Superior temporal gyrus (tissue), 1 donor: ENCODE measurements around the gene PPM1H.
A peak's percentile ranks its signal among the peaks of the same experiment; 100 is the strongest.
"Not testable (repeated sequence)": the region's sequence is repeated elsewhere in the genome, so short reads cannot be mapped to it uniquely, and the experiment has no call there.

Experiments used
- DNase-seq: peaks from one replicate; pipeline ENCODE4 v3.0.0-alpha.2; 2016; ENCODE audit errors: extremely low spot score

Gene PPM1H

DNA sequence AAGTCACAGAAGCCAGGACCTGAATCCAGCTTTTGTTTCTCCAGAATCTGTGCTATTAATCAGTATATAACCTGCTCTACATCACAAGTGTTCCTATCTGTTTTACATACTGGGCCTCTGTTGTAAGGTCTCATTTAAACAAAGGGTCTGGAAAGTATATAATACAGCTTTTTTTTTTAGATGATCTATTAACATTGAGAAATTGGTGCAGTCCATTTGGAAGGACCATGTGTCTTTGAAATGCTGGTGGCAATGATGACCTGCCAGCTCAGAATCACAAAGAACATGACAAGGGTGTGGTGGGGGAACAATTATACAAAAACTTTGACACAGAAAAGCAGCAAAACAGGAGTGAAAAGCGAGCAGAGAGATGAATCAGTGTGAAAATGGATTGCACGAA, 164.6 kb downstream of the PPM1H start:
- no peak for DNase-seq

DNA sequence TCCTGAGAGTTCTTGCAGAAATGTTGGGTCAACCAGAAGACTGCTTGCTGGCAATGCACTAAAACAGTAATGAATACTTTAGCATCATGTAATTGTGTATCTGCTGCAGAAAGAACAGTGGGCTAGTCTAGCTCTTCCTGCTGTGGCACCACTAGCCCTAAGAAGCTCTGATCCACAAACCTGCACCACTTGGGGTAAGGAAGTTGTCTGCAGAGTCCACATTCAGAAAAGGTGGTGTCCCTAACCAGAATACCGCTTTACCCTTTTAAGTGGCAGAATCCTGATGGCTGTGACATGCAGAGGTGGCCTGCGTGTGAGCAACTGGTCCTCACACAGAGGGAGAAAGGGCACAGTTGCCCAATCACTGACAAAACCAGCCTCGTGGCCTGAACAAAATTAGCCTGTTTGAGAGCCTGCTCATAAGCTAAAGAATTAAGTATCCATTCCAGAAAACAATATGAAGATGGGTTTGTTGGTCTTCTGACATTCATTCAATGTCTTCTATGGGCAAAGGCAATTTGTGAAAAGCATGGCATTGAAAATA, 165.8 kb downstream of the PPM1H start:
- no peak for DNase-seq

DNA sequence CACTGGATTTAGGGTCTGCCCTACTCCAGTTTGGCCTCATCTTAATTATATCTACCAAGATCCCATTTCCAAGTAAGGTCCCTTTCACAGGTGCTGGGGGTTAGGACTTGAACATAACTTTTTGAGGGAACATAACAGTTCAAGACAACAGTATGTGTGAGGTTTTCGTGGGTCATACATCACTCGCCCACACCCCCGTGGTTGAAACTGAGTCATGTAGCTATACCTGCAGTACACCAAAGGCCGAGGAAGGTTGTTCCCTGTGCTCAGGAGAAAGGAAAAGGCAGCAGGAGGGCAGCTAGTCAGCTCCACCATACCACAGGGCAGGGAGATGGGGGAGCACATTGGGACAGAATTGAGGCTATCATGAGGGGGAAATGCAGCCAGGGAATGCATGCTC, 167.0 kb downstream of the PPM1H start:
- no peak for DNase-seq

DNA sequence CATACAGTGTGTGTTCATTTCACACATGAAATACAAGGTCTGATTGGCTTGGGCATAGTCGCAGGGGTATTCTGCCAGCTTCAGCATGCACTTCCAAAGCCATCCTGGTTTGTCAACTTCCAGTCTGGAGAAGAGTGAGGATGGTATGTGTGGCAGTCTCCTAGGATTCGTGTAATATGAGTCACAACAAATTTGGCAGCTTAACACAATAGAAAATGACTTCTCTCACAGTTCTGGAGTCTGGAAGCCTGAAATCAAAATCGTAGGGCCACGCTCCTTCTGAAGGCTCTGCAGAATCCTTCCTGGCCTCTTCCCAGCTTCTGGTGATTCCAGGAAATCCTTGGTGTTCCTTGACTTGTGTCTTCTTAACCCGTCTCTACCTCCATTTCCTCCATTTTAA, 167.5 kb downstream of the PPM1H start:
- peak; percentile 33 for DNase-seq

DNA sequence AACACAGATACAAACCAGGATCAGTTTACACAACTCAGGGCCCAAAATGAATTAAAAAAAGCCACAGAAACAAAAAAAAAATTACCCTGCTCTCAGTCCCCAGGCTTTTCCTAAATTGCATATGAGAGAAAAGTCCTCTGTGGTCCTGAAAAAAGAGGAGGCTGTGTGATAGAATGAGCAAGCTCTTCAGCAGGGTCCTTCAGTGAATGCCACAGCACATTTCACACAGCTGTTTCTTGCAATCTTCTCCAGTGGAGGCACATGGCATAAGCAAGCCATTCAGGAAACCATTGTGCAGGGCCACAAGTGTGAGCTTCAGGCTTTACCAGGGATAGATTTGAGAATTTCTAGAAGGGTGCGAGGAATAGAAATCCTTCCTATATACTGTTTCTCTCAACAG, 168.5 kb downstream of the PPM1H start:
- no peak for DNase-seq

DNA sequence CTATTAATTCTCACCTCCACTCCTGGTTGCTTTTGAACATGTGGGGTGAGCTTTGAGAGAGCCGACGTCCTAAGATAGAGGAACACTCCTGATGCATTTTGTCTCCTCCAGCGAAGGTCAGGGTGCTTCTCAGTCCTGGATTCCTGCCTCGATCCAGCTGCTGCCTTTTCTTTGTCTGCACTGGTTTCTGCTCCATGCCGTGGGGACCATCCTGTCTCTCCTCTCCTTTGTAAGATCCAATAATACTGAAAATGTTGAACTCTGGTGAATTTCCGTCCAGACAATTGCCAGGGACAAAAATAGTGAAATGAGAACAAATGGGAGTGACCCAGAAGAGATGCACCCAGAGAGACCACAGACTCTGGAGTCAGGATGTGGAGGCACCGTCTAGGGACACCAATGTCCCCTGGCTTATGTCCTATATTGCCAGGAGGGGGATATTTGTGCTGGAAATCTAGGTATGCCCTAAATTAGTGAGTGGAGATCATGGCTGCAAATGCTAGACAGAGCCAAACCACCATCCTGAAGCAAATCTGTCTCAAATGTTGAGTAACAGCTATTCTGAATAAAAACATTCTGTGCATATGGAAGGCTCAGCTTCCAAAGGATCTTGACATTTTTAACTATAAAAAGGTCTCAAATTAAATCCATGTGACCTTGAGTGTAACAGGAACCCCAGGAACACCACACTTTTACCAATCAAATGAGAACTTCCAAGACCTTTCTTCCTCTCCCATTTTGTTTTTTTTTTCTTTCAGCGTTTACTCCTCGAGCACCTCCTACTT, 170.9 kb downstream of the PPM1H start:
- DNase-seq = no peak

DNA sequence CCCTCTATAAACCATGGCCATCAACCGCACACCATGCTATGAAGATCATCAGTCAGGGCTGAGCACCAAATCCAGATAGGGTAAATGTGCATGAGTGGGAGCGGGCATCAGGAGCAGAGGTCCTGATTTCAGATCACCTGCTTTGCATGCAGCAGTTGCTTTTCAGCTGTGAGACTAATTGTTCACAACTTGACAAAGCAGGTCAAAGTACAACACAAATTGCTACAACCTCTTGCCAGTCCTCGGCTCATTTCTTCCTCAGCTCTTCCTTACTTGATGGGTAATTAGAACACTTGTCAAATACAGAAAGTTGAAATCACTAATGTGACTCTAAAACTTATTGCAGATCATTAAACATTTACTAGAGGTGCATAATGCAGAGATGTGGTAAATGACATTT, 171.6 kb downstream of the PPM1H start:
- no peak for DNase-seq

- no peak for DNase-seq
Observed at GRCh38 chr12:62762645-62763044, 172.3 kb downstream of the PPM1H start.

DNA sequence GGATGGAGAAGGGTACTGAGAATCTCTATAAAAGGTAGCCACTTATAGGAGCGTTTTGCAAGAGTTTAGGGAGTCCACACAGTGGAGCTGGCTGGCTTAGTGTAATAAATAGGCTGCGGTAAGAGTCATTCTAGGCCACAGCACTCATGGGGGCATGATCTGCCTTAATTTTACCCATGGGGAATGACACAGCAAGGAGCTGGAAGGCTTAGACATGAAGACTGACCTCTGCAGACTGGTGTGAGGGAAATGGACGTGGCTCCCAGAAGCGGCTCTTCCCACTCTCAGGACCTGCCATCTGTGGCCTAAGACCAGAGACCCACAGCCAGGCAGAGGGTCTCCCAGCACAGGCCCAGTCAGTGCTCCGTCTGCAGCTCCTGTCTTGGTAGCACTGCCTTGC, 173.3 kb downstream of the PPM1H start:
- no peak for DNase-seq

DNA sequence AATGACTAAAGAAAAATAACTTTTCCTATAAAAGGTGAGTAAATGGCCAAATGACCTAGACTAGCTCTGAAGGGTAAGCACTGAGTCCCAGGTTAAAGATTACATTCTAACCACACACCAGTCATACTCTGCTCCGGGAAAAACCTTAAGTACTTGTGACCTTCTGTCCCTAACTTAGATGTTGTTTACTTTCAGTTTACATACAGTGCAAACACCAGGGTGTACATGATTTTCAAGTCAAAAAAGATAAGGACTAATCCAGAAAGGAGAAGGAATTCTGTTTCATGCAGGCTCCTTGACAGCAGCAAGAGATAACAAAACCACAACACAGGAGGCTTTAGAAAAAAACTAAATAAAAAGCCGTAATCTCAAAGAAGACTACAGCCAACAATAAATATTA, 174.2 kb downstream of the PPM1H start:
- no peak for DNase-seq

GRCh38 chr12:62760341-62760740, 174.6 kb downstream of the PPM1H start:
- DNase-seq = not testable (repeated sequence)

DNA sequence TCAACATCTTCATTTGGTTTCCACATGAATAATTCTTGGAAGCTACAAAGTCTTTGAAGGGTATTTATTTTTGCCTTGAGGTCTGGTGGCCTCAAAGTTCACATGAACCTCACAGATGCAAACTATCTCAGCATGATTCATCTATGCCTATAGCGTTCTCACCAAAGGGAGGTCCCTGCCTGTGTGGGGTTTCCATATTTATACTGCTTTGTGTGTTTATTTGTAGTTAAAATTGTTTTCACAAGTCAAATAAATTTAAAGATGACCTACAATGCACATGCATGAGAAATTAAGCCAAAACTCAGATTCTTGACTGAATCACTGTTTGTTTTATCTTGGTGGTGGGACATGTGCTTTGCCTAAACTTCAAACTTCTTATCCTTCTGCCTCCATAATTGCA, 176.7 kb downstream of the PPM1H start:
- DNase-seq = no peak

GRCh38 chr12:62757048-62757447, 177.9 kb downstream of the PPM1H start:
- no peak for DNase-seq

DNA sequence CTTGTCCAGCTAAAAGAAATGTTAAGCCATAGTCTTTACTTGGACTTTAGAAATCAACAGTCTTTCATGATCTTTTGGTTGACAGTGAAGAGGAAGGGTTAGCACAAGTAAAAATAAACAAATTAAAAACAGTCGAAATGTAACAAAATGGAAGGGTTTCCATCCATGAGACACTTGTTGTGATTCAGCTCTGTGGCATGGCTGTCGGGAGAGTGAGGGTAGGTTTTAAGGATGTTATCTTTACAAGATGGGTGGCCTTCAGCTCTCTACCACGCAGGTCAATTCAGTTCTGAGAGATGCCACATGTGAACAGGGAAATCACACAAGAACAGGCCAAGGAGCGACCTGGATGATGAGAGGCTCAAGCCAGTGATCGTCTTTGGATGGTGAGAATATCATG, 180.2 kb downstream of the PPM1H start:
- no peak for DNase-seq

DNA sequence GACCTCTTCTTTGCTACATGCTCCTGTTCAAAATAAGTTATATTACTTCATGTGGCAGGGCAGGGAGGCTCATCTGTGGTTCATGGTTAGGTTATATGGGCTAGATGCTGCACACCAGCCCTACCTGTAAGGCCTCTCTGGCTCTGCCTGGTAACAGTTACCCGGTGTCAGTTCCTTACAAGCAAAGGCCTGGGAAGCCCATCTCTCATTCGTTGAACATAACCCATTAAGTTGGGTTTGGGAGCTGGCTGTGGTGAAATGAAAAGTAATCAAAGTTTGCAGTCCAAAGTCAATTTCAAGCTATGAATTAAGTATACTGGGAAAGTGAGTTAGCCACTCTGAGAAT, 183.2 kb downstream of the PPM1H start:
- no peak for DNase-seq

GRCh38 chr12:62750941-62751809, 183.8 kb downstream of the PPM1H start:
- no peak for DNase-seq

DNA sequence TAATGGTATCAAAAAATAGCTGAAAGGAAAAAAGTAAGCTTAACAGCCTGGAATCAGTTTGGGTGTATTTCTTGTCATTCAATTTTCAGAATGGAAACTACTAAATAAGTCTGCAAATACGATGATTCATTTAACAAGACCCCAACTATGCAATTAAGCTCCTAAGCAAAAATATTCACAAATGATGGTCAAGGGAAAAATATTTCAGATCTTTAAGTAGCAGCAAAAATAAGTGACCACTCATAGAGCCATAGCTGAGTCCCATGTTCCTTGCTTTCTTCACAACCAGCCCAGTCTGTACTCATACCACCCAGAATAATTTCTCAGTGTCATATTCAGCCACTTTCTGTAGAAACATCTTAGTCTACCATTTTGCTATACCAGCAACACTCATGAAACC, 185.4 kb downstream of the PPM1H start:
- no peak for DNase-seq

DNA sequence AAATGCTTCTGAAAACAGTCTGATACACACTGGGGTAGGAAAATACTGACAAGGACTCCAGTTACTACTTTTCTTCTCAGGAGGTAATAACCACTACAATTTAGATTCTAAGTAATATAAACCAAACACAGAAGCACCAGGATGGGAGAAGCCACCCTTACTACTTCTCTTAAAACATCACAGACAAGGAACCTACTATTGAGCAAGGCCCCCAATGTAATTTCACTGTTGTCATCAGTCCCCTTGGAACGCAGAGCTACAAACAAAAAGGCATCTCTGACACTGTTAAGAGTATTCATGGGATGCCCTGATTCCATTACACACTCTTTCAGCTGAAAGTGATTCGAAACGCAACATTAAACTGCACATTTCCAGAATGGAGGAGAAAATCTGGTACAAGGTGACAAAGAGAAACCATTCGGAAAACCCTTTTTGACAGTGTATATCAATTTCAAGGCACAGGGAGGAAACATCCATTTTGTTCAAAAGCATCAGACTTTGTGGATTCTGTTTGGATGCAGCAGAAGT, 185.9 kb downstream of the PPM1H start:
- no peak for DNase-seq

GRCh38 chr12:62744551-62744950, 190.4 kb downstream of the PPM1H start:
- no peak for DNase-seq

- DNase-seq = no peak
Observed at GRCh38 chr12:62739266-62740015, 195.5 kb downstream of the PPM1H start.

DNA sequence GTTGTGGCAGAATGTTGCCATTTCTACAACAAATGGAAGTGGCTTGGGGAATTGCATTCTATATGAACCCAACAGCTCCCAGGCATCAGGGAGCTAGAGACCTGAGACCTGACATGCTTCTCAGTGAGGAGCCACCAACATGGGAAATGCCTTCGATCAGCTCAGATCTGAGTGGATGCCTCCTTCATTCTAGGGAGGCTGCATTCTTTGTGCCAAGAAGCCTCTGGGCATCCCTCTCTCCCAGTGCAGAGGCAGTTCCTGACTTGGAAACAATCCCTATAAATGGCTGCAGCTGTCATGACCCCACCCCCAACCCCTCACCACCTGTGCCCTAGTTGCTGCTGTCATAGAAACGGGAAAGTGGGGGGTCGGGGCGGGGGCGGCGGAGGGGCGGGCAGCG, 196.3 kb downstream of the PPM1H start:
- no peak for DNase-seq

DNA sequence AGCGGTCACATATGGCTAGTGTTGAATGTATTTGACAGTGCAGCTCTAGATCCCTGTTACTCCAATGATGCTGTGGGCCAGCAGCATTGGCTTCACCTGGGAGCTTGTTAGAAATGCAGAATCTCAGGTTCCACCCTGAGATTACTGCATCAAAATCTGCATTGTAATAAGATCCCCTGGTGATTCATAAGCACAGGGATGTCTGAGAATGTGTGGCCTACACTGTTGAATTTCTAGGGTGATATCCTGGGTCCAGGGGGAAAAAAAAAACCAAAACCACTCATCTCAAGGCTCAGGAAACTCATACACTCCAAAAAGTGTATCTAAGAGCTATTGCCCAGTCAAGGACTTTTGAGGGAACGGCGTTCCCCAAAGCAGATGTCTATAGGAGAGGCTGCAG, 196.8 kb downstream of the PPM1H start:
- DNase-seq = no peak
